Natural killer cell (primary cell): ENCODE results near the gene SAMD14. TPM values are rescaled to one million over a fixed set of nuclear protein-coding genes. Genes with fewer than 3 reads are reported as not detected.

ENCODE experiments used
- ATAC-seq, 3 donors: fragments of 150-1000 bp in 2 of 3; fragments of 200-7000 bp in 1 of 3; cut with Tn5 transposase; 1 replicate in 1 of 3; 2 replicates in 2 of 3; pipeline ENCODE4 v1.10.0; 2021; ENCODE audit warnings: mild to moderate bottlenecking in 2 of 3, moderate library complexity in 2 of 3
- DNase-seq, 2 donors: peaks; one replicate each; pipeline versions ENCODE4 v3.0.0 to v3.0.0-alpha.2; 2013 to 2021; ENCODE audit warnings: mixed read lengths in 1 of 2
- H3K27ac ChIP-seq: one replicate; pipeline ENCODE4 v1.5.1; 2013; ENCODE audit warnings: mild to moderate bottlenecking, low read length
- H3K27me3 ChIP-seq: one replicate; pipeline ENCODE4 v1.6.1; 2013; ENCODE audit warnings: low read length; ENCODE audit not compliant: control insufficient read depth, insufficient read depth
- H3K36me3 ChIP-seq: one replicate; pipeline ENCODE4 v1.6.1; 2013; ENCODE audit warnings: low read length; ENCODE audit not compliant: control insufficient read depth, insufficient read depth
- H3K4me1 ChIP-seq: one replicate; pipeline ENCODE4 v1.6.1; 2013; ENCODE audit warnings: low read length; ENCODE audit not compliant: control insufficient read depth, insufficient read depth
- H3K4me3 ChIP-seq: one replicate; pipeline ENCODE4 v1.5.1; 2013; ENCODE audit warnings: low read length
- H3K9me3 ChIP-seq: one replicate; pipeline ENCODE4 v1.6.1; 2013; ENCODE audit warnings: low read length; ENCODE audit not compliant: control insufficient read depth, insufficient read depth
- H3K27ac Mint-ChIP-seq, 2 donors: one replicate each; pipeline ENCODE4 v1.8.0; 2022; ENCODE audit warnings: mild to moderate bottlenecking in 2 of 2, mixed read lengths in 2 of 2, moderate library complexity in 1 of 2
- H3K27me3 Mint-ChIP-seq, 2 donors: one replicate each; pipeline ENCODE4 v1.8.0; 2022; ENCODE audit warnings: low read depth in 2 of 2, mixed read lengths in 2 of 2
- H3K36me3 Mint-ChIP-seq: one replicate; pipeline ENCODE4 v1.8.0; 2022; ENCODE audit warnings: mixed read lengths
- H3K4me1 Mint-ChIP-seq, 2 donors: one replicate each; pipeline ENCODE4 v1.8.0; 2022; ENCODE audit warnings: mixed read lengths in 2 of 2
- H3K4me3 Mint-ChIP-seq: one replicate; pipeline ENCODE4 v1.8.0; 2022; ENCODE audit warnings: mild to moderate bottlenecking, moderate library complexity, mixed read lengths
- H3K9me3 Mint-ChIP-seq, 2 donors: one replicate each; pipeline ENCODE4 v1.8.0; 2022; ENCODE audit warnings: mixed read lengths in 2 of 2
- CTCF ChIP-seq: fragments of 200-600 bp; IDR thresholded peaks from one replicate; pipeline ENCODE4 v1.8.0; 2022; ENCODE audit warnings: antibody characterized with exemption
- WGBS: methylation state at CpG from one replicate; pipeline ENCODE4 v1.1.7; 2013; ENCODE audit warnings: missing lambda C conversion rate; ENCODE audit not compliant: insufficient coverage; 5-methylcytosine and 5-hydroxymethylcytosine counted together
- intact Hi-C: fragments of 100-400 bp; cut with micrococcal nuclease; formaldehyde crosslinking; loops from one replicate; pipeline ENCODE4 v1.14.2; 2022
- total RNA-seq, 4 donors: library from RNA; stranded (reverse); fragments of 120-200 nt in 1 of 4; gene quantifications; one replicate each; pipeline versions ENCODE4 v1.2.3 to v1.2.4, GENCODE V29; 2013 to 2022

Gene SAMD14
- total RNA-seq, 3 donors from 2014 or later (not counting 1 experiment from before 2014, with no cell fraction given): 1.1 to 2.1 (median 1.5) TPM

DNA sequence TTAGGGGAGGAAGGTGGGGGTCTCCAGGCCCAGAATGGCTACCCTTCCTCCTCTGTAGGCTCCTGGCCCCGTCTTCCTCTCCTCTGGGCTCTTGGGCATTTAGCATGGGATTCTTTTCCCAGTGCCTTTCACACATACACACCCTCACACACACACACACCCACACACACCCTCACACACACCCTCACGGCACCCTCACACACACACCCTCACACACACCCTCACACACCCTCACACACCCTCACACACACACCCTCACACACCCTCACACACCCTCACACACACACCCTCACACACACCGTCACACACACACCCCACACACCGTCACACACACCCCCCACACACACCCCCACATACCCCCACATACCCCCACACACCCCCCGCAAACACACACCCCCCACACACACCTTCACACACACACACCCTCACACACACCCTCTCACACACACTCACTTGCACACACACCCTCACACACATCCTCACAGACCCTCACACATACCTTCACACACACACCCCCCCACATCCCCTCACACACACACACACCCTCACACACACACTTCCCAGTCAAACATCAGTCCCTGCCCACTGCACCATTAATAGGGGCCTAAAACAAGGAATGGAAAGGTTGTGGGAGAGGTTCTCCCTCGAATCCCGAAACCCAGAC, 36.7 kb upstream of the SAMD14 start:
- intact Hi-C loops: loop anchor here (5.0 kb wide), 1 partner anchor 34 kb away; the partner anchor contains the start of gene SAMD14
- H3K4me3 Mint-ChIP-seq: no peak overlapping the region
- no peak for TF ChIP-seq CTCF
- peaks cover 0 to 8% of the 10 kb centered on the region in 2 donors for H3K27me3 Mint-ChIP-seq
- H3K4me1 Mint-ChIP-seq: peaks cover 21 to 23% of the 10 kb centered on the region in 2 donors
- H3K9me3 Mint-ChIP-seq: no peaks in the 10 kb centered on the region
- Histone ChIP-seq H3K4me1 (peaks cover 25% of the 10 kb centered on the region), H3K27me3 (no peaks in the 10 kb centered on the region), H3K36me3 (no peaks in the 10 kb centered on the region), H3K9me3 (no peaks in the 10 kb centered on the region), H3K27ac (no peak overlapping the region), H3K4me3 (no peak overlapping the region)
- no peaks in the 10 kb centered on the region for H3K36me3 Mint-ChIP-seq
- WGBS: 53% methylated on average over 4 of the region's 7 CpGs
- no peak for ATAC-seq
- DNase-seq: no peak
- no peak overlapping the region for H3K27ac Mint-ChIP-seq

DNA sequence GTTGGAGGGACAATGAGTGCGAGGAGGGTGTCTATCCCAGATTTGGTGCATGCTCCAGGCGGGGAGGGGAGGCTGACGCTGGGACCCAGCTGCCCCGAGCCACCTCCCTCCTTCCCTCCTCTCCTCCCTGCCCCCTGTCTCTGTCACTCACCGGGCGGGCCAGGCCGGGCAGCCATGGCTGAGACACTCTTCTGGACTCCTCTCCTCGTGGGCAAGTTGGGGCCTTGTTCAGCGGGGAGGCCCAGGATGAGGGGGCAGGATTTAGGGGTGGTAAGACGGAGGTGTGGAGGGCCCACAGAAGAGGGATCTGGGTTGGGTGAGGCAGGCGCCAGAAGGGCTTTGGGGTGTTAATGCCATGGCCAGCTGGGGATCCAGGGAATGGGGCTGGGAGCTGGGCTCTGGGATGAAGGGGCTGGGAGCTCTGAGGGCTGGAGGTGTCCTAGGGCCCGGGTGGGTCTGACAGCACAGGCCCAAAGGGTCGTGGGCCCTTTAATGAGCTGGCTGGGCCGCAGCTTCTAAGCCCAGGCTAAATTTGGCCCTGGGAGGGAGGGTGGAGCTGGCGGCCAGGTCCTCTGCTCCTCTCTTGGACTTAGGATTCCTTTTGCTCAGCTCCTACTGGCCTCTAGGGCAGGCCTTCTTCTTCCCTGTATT, 36.0 kb upstream of the SAMD14 start, which contains the start of gene SGCA:
Gene SGCA, plus strand, starts transcription at position 139 of the 651 bp plus-strand sequence. Its CDS starts 36 bp downstream, at position 175.
- TF ChIP-seq CTCF: no peak
- Mint-ChIP-seq H3K27me3 (peaks cover 0 to 8% of the 10 kb centered on the region in 2 donors), H3K9me3 (no peaks in the 10 kb centered on the region), H3K36me3 (no peaks in the 10 kb centered on the region), H3K4me1 (peaks cover 27% of the 10 kb centered on the region in 2 donors), H3K4me3 (no peak within 1 kb of the TSS), H3K27ac (no peak within 1 kb of the TSS)
- Histone ChIP-seq H3K27ac (no peak within 1 kb of the TSS), H3K27me3 (no peaks in the 10 kb centered on the region), H3K4me1 (peaks cover 31% of the 10 kb centered on the region), H3K36me3 (no peaks in the 10 kb centered on the region), H3K4me3 (no peak within 1 kb of the TSS), H3K9me3 (no peaks in the 10 kb centered on the region)
- ATAC-seq (no peak), DNase-seq (no peak)
- intact Hi-C loops: loop anchor here (5.0 kb wide), 1 partner anchor 34 kb away; the partner anchor contains the start of gene SAMD14
- 74% methylated on average over 12 of the region's 15 CpGs for WGBS

GRCh38 chr17:50165466-50165865, 35.5 kb upstream of the SAMD14 start:
- Mint-ChIP-seq H3K9me3 (no peaks in the 10 kb centered on the region), H3K27ac (no peak overlapping the region), H3K4me1 (peaks cover 27 to 31% of the 10 kb centered on the region in 2 donors), H3K4me3 (no peak overlapping the region), H3K36me3 (no peaks in the 10 kb centered on the region), H3K27me3 (peaks cover 0 to 11% of the 10 kb centered on the region in 2 donors)
- peaks cover 34% of the 10 kb centered on the region for H3K4me1 ChIP-seq
- no peak overlapping the region for H3K4me3 ChIP-seq
- intact Hi-C loops: loop anchor here (5.0 kb wide), 1 partner anchor 33 kb away; the partner anchor contains the start of gene SAMD14
- no peaks in the 10 kb centered on the region for H3K27me3 ChIP-seq
- DNase-seq: no peak
- no peak overlapping the region for H3K27ac ChIP-seq
- no peak for TF ChIP-seq CTCF
- no peak for ATAC-seq
- WGBS: 96% methylated on average over 3 of the region's 3 CpGs
- H3K9me3 ChIP-seq: no peaks in the 10 kb centered on the region
- no peaks in the 10 kb centered on the region for H3K36me3 ChIP-seq
